DND-41 (cell line): ENCODE data around the gene PRKCA.
A peak's percentile ranks its signal among the peaks of the same experiment; 100 is the strongest.
"Not testable (repeated sequence)": the region's sequence is repeated elsewhere in the genome, so short reads cannot be mapped to it uniquely, and the experiment has no call there.

ENCODE experiments used
- ATAC-seq: fragments of 200-7000 bp; cut with Tn5 transposase; 3 replicates; pipeline ENCODE4 v1.9.1; 2021; ENCODE audit warnings: low read depth; ENCODE audit not compliant: insufficient read depth
- DNase-seq: peaks from one replicate; pipeline ENCODE4 v3.0.0-alpha.2; 2020
- H2AFZ ChIP-seq: 2 replicates; pipeline ENCODE4 v1.6.0; 2012; ENCODE audit warnings: low read depth, low read length
- H3K27ac ChIP-seq: 2 replicates; pipeline ENCODE4 v1.5.1; 2012; ENCODE audit warnings: low read length, inconsistent platforms
- H3K27me3 ChIP-seq: fragments of 200-600 bp; sonication (generic); 2 replicates; pipeline ENCODE4 v1.6.0; 2012; ENCODE audit warnings: low read length, mild to moderate bottlenecking, inconsistent platforms; ENCODE audit not compliant: insufficient read depth, poor library complexity
- H3K36me3 ChIP-seq: 2 replicates; pipeline ENCODE4 v1.5.1; 2012; ENCODE audit warnings: low read length, inconsistent platforms; ENCODE audit not compliant: insufficient read depth
- H3K4me1 ChIP-seq: 2 replicates; pipeline ENCODE4 v1.5.1; 2012; ENCODE audit warnings: mild to moderate bottlenecking, low read length; ENCODE audit not compliant: insufficient read depth
- H3K4me2 ChIP-seq: 2 replicates; pipeline ENCODE4 v1.6.0; 2012; ENCODE audit warnings: mild to moderate bottlenecking, moderate library complexity, low read length, inconsistent platforms; ENCODE audit not compliant: insufficient read depth
- H3K4me3 ChIP-seq, 2 experiments: fragments of 200-600 bp in 1 of 2; shearing (Covaris generic) in 1 of 2; 2 replicates each; pipeline ENCODE4 v1.5.1; 2012 to 2016; ENCODE audit warnings: inconsistent platforms in 2 of 2, low read length in 2 of 2, mild to moderate bottlenecking in 2 of 2, low read depth in 1 of 2, moderate library complexity in 1 of 2
- H3K79me2 ChIP-seq: 2 replicates; pipeline ENCODE4 v1.6.0; 2012; ENCODE audit warnings: low read length, inconsistent platforms; ENCODE audit not compliant: insufficient read depth
- H3K9ac ChIP-seq: 2 replicates; pipeline ENCODE4 v1.6.0; 2012; ENCODE audit warnings: low read depth, mild to moderate bottlenecking, inconsistent platforms, low read length, moderate library complexity
- H3K9me3 ChIP-seq: 2 replicates; pipeline ENCODE4 v1.5.1; 2012; ENCODE audit warnings: low read length, moderate library complexity, mild to moderate bottlenecking, inconsistent platforms; ENCODE audit not compliant: insufficient read depth, severe bottlenecking
- H4K20me1 ChIP-seq: 2 replicates; pipeline ENCODE4 v1.6.0; 2012; ENCODE audit warnings: low read length; ENCODE audit not compliant: insufficient read depth
- EZH2 ChIP-seq: IDR thresholded peaks from 3 replicates; pipeline ENCODE4 v1.6.1; 2012; ENCODE audit warnings: borderline replicate concordance, low read depth, mild to moderate bottlenecking, moderate library complexity, low read length, inconsistent platforms; ENCODE audit not compliant: severe bottlenecking
- TF ChIP-seq, protein P1 (sequence below): IDR thresholded peaks from 2 replicates; pipeline ENCODE4 v1.5.1; 2012; ENCODE audit warnings: borderline replicate concordance, low read length, moderate library complexity, mild to moderate bottlenecking; ENCODE audit not compliant: poor library complexity, severe bottlenecking; ENCODE audit errors: extremely low read depth

PRKCA gene

DNA sequence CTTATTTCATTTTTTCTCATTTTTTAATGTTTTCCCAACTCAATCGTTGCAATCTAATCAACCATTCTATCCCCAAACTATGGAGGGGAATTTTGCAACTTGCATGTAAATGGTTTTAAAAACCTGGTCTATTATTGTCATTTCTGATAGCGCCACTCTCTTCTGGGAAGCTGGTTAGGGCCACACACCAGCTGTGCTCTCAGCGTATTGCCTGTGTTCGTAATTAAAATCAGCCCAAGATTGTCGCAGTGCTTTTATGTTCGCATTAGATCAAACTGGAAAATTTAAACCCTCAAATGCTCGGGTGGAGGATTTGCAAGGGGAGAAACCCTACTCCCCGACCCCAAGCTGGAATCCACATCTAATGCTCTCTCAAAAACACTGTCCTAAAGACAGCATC, 409.0 kb downstream of the PRKCA start:
- Histone ChIP-seq H3K9ac (no peak overlapping the region), H3K4me3 (no peak overlapping the region), H3K9me3 (no peaks in the 10 kb centered on the region), H3K4me1 (peaks cover 24% of the 10 kb centered on the region), H2AFZ (no peak overlapping the region), H3K27ac (peak overlapping the region; percentile 42; the same call in 1 of the 2 replicates), H3K36me3 (0 out of 2 replicates have a peak, but pooled peaks cover 3% of the 10 kb centered on the region), H3K79me2 (no peaks in the 10 kb centered on the region), H3K4me2 (no peak overlapping the region), H4K20me1 (no peaks in the 10 kb centered on the region; the same call in 1 of the 2 replicates), H3K27me3 (no peaks in the 10 kb centered on the region)
- TF ChIP-seq, protein P1, sequence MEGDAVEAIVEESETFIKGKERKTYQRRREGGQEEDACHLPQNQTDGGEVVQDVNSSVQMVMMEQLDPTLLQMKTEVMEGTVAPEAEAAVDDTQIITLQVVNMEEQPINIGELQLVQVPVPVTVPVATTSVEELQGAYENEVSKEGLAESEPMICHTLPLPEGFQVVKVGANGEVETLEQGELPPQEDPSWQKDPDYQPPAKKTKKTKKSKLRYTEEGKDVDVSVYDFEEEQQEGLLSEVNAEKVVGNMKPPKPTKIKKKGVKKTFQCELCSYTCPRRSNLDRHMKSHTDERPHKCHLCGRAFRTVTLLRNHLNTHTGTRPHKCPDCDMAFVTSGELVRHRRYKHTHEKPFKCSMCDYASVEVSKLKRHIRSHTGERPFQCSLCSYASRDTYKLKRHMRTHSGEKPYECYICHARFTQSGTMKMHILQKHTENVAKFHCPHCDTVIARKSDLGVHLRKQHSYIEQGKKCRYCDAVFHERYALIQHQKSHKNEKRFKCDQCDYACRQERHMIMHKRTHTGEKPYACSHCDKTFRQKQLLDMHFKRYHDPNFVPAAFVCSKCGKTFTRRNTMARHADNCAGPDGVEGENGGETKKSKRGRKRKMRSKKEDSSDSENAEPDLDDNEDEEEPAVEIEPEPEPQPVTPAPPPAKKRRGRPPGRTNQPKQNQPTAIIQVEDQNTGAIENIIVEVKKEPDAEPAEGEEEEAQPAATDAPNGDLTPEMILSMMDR = no peak
- TF ChIP-seq EZH2 = no peak
- DNase-seq (no peak), ATAC-seq (no peak)

- Histone ChIP-seq H3K9me3 (no peaks in the 10 kb centered on the region), H2AFZ (no peak overlapping the region), H3K27ac (peak overlapping the region; percentile 42; the same call in 1 of the 2 replicates), H3K9ac (no peak overlapping the region), H4K20me1 (no peaks in the 10 kb centered on the region; the same call in 1 of the 2 replicates), H3K27me3 (no peaks in the 10 kb centered on the region), H3K4me2 (no peak overlapping the region), H3K36me3 (0 out of 2 replicates have a peak, but pooled peaks cover 3% of the 10 kb centered on the region), H3K79me2 (no peaks in the 10 kb centered on the region), H3K4me1 (peaks cover 28% of the 10 kb centered on the region), H3K4me3 (no peak overlapping the region)
- DNase-seq = peak; percentile 49
- peak; percentile 76 for ATAC-seq
- no peak for TF ChIP-seq EZH2
- TF ChIP-seq, protein P1 = no peak
Measured at GRCh38 chr17:66711881-66712321, 409.5 kb downstream of the PRKCA start.

- Histone ChIP-seq H3K79me2 (no peaks in the 10 kb centered on the region), H3K27me3 (no peaks in the 10 kb centered on the region), H3K9ac (no peak overlapping the region), H3K27ac (peak overlapping the region; percentile 42; the same call in 1 of the 2 replicates), H3K4me3 (no peak overlapping the region), H3K36me3 (0 out of 2 replicates have a peak, but pooled peaks cover 3% of the 10 kb centered on the region), H3K9me3 (no peaks in the 10 kb centered on the region), H2AFZ (no peak overlapping the region), H4K20me1 (no peaks in the 10 kb centered on the region; the same call in 1 of the 2 replicates), H3K4me2 (no peak overlapping the region), H3K4me1 (peaks cover 34% of the 10 kb centered on the region)
- DNase-seq (no peak), ATAC-seq (no peak)
- TF ChIP-seq, protein P1 = no peak
- no peak for TF ChIP-seq EZH2
Measured at GRCh38 chr17:66712453-66712852, 410.0 kb downstream of the PRKCA start.

DNA sequence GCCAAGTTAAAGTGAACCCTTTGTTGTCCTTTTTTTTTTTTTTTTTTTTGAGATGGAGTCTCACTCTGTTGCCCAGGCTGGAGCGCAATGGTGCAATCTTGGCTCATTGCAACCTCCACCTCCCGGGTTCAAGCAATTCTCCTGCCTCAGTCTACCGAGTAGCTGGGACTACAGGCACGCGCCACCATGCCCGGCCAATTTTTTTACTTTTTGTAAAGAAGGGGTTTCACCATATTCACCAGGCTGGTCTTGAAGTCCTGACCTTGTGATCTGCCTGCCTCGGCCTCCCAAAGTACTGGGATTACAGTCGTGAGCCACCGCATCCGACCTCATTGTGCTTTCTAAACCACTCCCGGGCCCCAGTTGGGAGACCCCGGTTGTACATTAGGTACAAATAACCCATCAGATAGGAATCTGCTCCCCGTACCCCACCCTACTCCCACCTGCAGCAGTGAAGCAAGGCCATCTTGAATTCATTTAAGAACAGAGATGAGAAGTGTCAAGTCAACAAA, 410.7 kb downstream of the PRKCA start:
- H2AFZ ChIP-seq, H4K20me1 ChIP-seq, DNase-seq, H3K4me3 ChIP-seq, H3K4me2 ChIP-seq, H3K9ac ChIP-seq, H3K36me3 ChIP-seq, H3K27me3 ChIP-seq, H3K79me2 ChIP-seq, H3K27ac ChIP-seq, ATAC-seq, H3K9me3 ChIP-seq: not testable (repeated sequence)
- peaks cover 38% of the 10 kb centered on the region for H3K4me1 ChIP-seq
